T47D (cell line): ENCODE results near the gene SQOR.
"Not testable (repeated sequence)": the region's sequence is repeated elsewhere in the genome, so short reads cannot be mapped to it uniquely, and the experiment has no call there.

Experiments
- DNase-seq, 2 experiments: peaks; one replicate each; pipeline versions ENCODE4 v3.0.0 to v3.0.0-alpha.2; 2011 to 2012; ENCODE audit warnings: low read depth in 1 of 2, low spot score in 1 of 2
- JUND ChIP-seq: IDR thresholded peaks from 2 replicates; pipeline ENCODE4 v1.6.1; 2012; ENCODE audit warnings: low read depth
- in situ Hi-C: cut with HindIII; loops from 2 replicates; pipeline ENCODE4 v1.10.0; 2016; ENCODE audit warnings: low sequenced_read_pairs, low pct_unique_long_range_greater_than_20kb

Gene SQOR

DNA sequence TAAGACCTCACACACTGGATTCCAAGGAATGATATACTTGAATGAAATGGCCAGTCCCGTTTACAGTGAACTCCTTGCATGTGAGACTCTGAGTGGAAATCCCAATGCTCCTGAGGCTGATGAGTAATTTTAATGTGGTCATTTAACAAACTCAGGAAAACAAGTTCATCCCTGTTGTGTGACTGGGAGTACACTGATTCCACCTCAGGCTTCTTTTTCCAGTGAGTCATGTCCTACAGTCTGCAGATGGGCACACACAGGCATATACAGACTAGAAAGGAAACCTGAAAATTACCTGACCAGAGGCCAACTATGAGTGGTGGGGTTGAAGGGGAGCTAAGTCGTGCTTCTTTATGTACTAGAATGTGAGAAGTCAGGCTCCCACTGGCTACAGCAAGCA, 5.8 kb downstream of the SQOR start:
- in situ Hi-C loops: no loop called here
- no peak for TF ChIP-seq JUND
- peak in 1 of 2 experiments; percentile 66 for DNase-seq

DNA sequence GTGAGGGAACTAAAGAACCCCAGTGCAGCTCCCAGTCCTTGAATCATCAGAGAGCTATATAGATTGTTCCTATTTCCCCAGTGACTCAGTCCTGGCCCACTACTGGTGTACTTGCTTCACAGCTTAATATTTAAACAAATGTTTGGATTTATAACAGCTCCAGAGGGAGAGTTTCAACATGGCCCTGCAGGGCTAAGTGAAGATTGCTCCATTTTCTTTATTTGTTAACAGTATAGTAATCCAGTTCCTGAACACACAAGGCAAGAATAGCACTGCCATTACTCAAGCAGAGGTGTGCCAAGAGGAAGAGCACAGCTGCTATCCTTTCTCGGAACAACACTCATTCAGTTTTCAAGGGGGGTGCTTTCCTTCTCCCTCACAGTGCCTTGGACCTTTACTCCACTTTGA, 6.5 kb downstream of the SQOR start:
- in situ Hi-C loops: no loop called here
- peak; percentile 54 to 89 for DNase-seq

DNA sequence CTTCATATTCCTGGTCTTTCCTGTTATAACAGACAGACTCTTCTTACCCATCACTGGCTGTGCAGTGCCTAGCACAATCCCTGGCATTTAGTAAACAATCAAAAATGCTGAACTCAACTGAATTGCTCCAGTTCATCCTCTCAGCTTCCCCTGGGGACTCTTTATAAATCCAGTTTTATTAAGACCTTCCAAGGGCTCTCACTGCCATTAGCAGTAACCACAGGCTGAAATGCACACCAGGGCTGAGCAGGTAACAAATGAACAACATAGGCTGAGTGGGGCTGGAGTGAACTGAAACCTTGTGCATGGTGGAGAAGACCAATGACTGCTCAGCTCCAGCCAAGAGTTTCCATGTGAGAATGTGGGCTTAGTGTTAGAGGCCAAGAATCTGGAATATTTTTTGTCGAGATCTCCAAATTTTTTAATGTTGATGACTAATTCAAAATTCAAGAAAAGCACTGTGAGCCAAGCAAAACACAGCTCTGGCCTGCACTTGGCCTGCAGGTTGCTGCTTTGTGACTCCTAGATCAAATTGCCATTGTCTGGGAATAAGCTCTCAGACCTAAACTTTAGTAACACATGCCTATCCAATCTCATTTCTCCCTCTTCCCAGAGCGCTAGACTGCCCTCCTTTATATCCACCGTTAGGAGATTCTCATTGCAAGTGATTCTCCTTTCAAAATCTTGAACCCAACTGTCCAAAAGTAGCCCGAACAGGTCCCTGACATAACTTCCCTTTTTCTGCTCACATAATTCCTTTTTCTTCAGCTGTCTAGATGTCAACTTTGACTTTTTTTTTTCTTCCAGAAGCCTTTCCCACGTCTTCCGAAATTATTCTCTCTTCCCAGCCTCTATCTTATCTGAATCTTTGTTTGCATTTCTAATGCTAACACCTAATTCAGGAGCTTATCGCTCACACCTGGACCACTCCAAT, 7.4 kb downstream of the SQOR start:
- TF ChIP-seq JUND: no peak
- no peak for DNase-seq
- in situ Hi-C loops: no loop called here

More for the DNA sequence above, 6.5 kb downstream of the SQOR start:
- no peak for TF ChIP-seq JUND

DNA sequence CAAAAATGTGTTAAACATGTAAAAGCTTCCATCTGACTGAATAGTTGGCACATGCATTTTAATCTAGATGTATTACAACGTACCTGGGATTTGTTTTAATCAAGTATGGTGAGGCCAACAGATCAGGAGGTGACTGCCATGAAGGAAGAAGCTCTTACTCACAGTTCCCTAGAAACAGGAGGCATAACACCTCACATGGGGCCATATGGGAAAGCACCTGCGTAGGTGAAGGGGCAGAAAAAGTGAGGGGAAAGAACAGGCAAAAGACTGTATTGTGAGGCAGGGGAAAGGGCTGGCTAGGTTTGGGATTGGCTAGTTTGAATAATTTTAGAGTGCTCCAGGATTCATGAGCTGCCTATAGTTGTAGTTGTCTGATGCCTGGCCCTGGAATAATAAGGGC, 9.6 kb downstream of the SQOR start:
- TF ChIP-seq JUND: no peak

DNA sequence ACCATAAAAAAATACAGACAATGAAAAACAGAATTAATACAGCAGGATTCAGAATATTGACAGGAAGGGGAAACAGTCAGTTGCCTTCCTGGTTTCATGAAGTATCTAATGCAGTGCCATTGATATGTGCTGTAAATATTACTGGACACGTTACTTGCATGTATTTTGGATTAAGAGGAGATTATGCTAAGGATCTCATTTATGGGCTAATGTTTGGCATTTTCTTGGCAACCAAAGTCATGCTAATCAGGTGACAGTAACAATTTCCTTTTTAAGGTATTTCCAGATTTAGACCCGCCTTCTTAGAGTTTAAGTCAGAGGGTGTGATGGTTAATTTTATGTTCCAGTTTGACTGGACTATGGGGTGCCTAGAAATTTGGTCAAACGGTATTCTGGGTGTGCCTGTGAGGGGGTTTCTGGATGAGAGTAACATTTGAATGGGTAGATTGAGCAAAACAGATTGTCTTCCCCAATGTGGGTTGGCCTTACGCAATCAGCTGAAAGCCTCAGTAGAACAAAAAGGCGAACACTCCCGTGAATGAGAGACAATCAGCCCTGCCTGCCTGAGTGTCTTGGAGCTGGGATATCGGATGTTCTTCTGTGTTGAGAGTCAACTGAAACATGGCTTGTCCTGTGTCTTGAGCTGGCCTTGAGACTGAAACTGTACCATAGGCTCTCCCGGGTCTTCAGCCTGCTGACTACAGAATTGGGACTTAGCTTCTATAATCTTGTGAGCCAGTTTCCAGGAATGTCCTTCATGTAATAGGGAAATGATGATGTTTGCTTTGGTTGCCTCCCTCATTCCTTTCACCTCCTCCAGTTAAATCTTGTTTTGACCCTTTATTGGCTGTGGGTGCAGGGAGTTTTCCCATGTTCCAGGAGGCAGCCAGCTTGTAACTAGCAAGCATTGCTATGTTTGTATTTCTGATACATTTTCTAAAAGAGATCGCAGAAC, 10.5 kb downstream of the SQOR start:
- in situ Hi-C loops: no loop called here
- no peak for TF ChIP-seq JUND
- DNase-seq: peak in 1 of 2 experiments; percentile 30

More for the DNA sequence above, 9.6 kb downstream of the SQOR start:
- DNase-seq: no peak
- in situ Hi-C loops: no loop called here

DNA sequence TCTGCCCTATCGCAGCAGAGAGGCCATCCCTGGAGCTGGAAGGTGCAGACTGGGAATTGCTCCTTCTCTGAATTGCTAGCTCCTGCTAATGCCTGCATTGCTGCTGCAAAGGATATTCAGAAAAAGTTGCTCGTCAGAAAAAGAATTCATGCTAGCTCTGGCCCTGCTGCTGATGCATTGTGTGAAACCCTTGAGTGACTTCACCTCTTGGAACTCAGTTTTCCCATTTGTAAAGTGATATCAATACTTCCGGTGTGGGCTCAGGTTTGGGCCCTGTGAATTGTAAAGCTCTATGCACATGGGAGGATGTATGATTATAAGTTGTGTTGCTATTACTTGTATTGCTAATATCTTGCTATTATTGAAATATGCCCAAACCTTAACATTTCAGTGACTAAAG, 11.4 kb downstream of the SQOR start:
- in situ Hi-C loops: no loop called here
- no peak for DNase-seq
- TF ChIP-seq JUND: no peak

DNA sequence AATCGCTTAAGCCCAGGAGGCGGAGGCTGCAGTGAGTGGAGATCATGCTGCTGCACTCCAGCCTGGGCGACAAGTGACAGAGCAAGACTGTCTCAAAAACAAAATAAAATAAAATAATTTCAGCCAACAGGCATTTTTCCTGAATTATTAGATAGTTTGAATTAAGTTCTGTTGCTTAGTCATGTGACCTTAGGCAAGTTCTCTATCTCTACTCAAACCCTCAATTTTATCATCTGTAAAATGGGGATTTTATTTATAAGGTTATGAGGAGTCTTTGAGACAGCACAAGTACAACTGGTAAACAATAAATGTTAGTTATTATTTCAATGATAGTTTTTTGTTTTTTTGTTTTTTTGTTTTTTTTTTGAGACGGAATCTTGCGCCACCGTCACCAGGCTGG, 13.0 kb downstream of the SQOR start:
- DNase-seq: no peak
- in situ Hi-C loops: no loop called here
- no peak for TF ChIP-seq JUND

DNA sequence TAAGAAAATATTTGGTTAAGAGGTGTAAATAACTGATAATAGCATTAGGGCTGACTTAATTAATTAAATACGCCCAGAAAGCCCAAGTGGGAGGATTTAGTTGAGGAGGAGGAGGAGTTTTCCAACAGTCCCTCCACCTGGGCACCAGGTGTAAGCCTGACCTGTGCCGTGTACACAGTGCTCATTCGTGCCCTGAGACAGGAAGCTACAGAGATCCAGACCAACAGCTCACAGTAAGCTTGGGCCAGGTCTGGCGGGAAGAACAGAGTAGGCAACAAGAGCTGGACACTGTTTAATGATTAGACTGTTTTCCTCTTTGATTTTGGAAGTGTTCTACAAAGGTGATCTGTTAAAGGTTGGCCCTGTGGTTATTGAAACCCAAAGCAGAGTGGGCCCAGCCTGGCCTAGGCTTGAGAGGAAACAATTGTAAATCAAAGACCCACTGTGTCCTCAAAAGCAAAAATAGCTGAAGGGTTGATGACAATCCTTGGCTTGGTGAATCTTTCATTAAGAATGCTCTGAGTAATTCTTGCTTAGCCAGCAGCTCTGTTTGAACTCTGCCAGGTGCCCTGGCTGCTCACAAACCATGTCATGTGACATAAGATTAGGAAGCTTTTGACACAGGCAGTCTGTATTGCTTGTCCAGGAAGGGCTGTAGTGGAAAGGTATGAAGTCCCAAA, 13.8 kb downstream of the SQOR start:
- peak in 1 of 2 experiments; percentile 59 for DNase-seq
- no peak for TF ChIP-seq JUND
- in situ Hi-C loops: no loop called here

DNA sequence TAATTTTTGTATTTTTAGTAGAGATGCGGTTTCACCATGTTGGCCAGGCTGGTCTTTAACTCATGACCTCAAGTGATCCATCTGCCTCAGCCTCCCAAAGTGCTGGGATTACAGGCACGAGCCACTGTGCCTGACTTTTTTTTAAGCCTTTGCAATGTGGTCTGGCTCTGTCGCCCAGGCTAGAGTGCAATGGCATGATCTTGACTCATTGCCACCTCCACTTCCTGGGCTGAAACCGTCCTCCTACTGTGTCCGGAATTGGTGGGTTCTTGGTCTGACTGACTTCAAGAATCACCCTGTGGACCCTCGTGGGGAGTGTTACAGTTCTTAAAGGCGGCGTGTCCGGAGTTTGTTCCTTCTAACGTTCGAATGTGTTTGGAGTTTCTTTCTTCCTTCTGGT, 15.2 kb downstream of the SQOR start:
- in situ Hi-C loops, DNase-seq: not testable (repeated sequence)

DNA sequence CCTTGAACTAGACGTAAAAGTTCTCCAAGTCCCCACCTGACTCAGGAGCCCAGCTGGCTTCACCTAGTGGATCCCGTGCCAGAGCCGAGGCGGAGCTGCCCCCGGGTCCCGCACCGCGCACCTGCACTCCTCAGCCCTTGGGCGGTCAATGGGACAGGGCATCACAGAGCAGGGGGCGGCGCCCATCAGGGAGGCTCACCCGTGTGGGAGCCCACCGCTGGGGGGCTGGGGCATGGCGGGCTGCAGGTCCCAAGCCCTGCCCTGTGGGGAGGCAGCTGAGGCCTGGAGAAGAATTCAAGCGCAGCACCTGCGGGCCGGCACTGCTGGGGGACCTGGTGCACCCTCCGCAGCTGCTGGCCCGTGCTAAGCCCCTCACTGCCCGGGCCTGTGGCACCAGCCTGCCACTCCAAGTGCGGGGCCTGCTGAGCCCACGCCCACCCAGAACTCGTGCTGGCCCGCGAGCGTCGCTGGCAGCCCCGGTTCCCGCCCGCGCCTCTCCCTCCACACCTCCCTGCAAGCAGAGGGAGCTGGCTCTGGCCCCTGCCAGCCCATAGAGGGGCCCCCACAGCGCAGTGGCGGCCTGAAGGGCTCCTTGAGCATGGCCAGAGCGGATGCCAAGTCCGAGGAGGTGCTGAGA, 16.2 kb downstream of the SQOR start:
- no peak for TF ChIP-seq JUND
- in situ Hi-C loops: no loop called here
- no peak for DNase-seq

DNA sequence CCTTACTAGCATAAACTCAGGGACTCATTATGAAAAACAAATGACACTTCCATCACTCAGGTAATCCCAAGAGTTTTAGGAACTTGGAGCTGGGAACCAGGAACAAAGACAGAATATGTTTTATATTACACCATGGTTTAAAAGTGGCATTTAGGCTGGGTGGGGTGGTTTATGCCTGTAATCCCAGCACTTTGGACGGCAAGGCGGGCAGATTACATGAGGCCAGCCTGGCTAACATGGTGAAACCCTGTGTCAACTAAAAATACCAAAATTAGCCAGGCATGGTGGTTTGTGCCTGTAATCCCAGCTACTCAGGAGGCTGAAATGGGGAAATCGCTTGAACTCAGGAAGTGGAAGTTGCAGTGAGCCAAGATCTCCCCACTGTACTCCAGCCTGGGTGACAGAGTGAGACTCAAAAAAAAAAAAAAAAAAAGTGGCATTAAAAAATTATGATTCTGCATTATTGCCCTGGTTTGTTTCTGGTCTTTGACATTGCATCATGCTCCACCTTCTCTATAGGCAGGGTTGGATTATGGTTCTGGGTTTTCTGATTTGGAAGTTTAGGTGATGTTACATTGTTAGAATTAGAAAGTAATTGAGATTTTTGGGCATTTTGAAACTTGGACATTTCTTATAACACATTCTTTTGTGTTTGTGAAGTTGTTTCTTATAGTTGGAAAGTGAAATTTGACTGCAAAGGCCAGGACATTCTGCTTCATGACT, 19.0 kb downstream of the SQOR start:
- no peak for TF ChIP-seq JUND
- no peak for DNase-seq
- in situ Hi-C loops: no loop called here
